ENCODE results near the gene WNT2.
A peak's percentile ranks its signal among the peaks of the same experiment; 100 is the strongest.

The WNT2 gene

GRCh38 chr7:117322741-117323304 is at the start of gene WNT2:
Gene WNT2 (minus strand): TSS chr7:117323058. CDS start chr7:117322989, 69 bp downstream.
- DNase-seq (ENCODE audit: extremely low read depth, low read depth) = no peak
- peak within 1 kb of the TSS; percentile 48 for H3K4me3 ChIP-seq (replicated peaks; ENCODE audit: low read depth, low read length)
- no peak for TF ChIP-seq CTCF (IDR thresholded peaks at IDR 0.05; ENCODE audit: low read depth, low read length, missing control alignments)

GRCh38 chr7:117372073-117372472 is 49.2 kb upstream of the WNT2 start:
- TF ChIP-seq CTCF (IDR thresholded peaks at IDR 0.05; ENCODE audit: low read depth, low read length, missing control alignments) = no peak
- DNase-seq (ENCODE audit: extremely low read depth, low read depth) = no peak
- no peak overlapping the region for H3K4me3 ChIP-seq (replicated peaks; ENCODE audit: low read depth, low read length)

- H3K4me3 ChIP-seq (replicated peaks; ENCODE audit: low read depth, low read length) = no peak overlapping the region
- no peak for TF ChIP-seq CTCF (IDR thresholded peaks at IDR 0.05; ENCODE audit: low read depth, low read length, missing control alignments)
- DNase-seq (ENCODE audit: extremely low read depth, low read depth) = no peak
These were observed 41.7 kb upstream of the WNT2 start for GRCh38 chr7:117364339-117365080.

- H3K4me3 ChIP-seq (replicated peaks; ENCODE audit: low read depth, low read length) = no peak overlapping the region
- no peak for DNase-seq (ENCODE audit: extremely low read depth, low read depth)
- no peak for TF ChIP-seq CTCF (IDR thresholded peaks at IDR 0.05; ENCODE audit: low read depth, low read length, missing control alignments)
These were observed 39.5 kb upstream of the WNT2 start for GRCh38 chr7:117362294-117362888.

- no peak overlapping the region for H3K4me3 ChIP-seq (replicated peaks; ENCODE audit: low read depth, low read length)
- no peak for TF ChIP-seq CTCF (IDR thresholded peaks at IDR 0.05; ENCODE audit: low read depth, low read length, missing control alignments)
- DNase-seq (ENCODE audit: extremely low read depth, low read depth) = no peak
These were observed 27.2 kb upstream of the WNT2 start for GRCh38 chr7:117350027-117350426.

- no peak for TF ChIP-seq CTCF (IDR thresholded peaks at IDR 0.05; ENCODE audit: low read depth, low read length, missing control alignments)
- H3K4me3 ChIP-seq (replicated peaks; ENCODE audit: low read depth, low read length) = no peak overlapping the region
- DNase-seq (ENCODE audit: extremely low read depth, low read depth) = no peak
These were observed 26.7 kb upstream of the WNT2 start for GRCh38 chr7:117349570-117349969.
